Femur (tissue), 1 donor: ENCODE data around the gene ZBTB7C.

ENCODE experiments used
- DNase-seq: peaks from one replicate; pipeline ENCODE4 v3.0.0-alpha.2; 2017

Gene ZBTB7C

GRCh38 chr18:48385596-48385995 lies 23.6 kb downstream of the ZBTB7C start:
- DNase-seq = peak; percentile 67

DNA sequence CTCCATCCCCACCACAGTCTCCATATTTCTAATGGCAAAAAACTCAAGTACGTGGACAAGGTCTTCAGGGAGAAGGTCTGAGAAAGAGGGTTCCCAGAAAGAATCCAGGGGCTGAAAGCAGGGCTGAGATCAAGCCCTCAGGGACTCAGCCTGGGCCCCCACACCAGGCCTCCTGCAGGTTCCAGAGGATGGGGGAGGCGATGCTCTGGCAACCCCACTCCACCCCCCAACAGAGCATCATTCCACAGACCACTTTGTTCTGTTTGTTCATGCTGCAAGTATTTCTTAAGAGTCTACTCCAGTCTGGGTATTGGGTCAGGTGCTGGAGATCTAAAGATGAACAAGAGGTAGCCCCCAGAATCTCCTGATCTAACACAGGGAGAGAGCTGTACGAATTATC lies 32.2 kb downstream of the ZBTB7C start:
- no peak for DNase-seq

GRCh38 chr18:48376406-48376805 lies 32.8 kb downstream of the ZBTB7C start:
- DNase-seq = no peak

- DNase-seq = no peak
Measured at GRCh38 chr18:48375150-48375800, 33.9 kb downstream of the ZBTB7C start.

- no peak for DNase-seq
Measured at GRCh38 chr18:48374423-48375149, 34.6 kb downstream of the ZBTB7C start.

- DNase-seq = no peak
Measured at GRCh38 chr18:48371854-48372602, 37.2 kb downstream of the ZBTB7C start.

- DNase-seq = no peak
Measured at GRCh38 chr18:48367557-48367956, 41.6 kb downstream of the ZBTB7C start.

- no peak for DNase-seq
Measured at GRCh38 chr18:48365965-48366364, 43.2 kb downstream of the ZBTB7C start.

DNA sequence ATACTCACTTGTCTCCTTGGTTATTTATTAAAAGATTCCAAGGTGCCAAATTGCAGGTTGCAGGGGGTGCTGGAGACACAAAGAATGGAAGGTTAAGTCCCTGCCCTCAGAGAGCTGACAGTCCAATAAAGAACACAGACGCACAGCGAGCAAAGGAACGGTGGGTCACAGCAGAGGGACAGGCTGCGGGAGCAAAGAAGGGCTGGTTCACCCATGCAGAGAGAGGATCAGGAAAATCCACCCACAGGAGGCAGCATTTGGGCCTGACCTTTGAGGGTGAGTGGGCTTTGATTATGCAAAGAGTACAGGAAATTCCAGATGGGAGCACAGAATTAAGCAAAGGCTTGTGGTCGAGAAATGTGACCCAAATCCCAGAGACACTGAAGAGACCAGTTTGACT lies 45.0 kb downstream of the ZBTB7C start:
- no peak for DNase-seq

DNA sequence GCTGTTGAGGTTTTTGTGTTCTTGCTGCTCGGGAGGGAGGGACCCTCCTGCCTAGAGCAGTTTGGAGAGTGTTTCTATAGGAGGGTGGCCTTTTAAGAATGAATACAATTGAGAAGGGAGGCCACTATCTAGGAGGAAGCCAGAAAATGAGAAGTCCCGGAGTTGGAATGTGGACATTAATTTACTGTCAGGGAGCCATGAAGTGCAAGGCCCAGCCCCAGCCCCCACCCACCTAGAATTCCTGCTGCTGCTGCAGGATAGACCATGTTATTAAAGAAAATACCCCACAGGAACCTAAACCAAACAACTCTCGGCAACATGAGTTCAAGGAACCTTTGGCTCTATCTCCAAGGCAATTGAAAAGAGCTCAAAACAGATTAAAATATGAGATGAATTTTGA lies 46.0 kb downstream of the ZBTB7C start:
- no peak for DNase-seq

DNA sequence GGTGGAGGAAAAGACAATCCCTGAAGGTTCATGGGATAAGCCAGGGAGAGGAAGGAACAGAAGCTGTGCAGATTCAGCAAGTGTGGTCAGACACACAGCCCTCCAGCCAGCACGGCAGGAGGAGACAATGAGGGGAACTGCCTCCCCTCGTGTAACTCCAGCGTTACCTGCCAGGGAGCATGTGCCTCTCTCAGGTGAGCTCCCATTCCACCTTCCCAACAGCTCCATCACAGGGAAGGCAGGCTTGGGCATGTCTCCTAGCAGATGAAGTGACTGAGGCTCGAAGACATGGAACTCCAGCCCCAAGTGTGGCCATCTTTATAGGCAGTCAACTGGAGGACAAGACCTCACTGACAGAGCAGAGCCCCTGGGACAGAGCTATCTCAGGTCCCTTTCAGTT lies 47.4 kb downstream of the ZBTB7C start:
- no peak for DNase-seq

- no peak for DNase-seq
Measured at GRCh38 chr18:48360376-48361021, 48.7 kb downstream of the ZBTB7C start.

DNA sequence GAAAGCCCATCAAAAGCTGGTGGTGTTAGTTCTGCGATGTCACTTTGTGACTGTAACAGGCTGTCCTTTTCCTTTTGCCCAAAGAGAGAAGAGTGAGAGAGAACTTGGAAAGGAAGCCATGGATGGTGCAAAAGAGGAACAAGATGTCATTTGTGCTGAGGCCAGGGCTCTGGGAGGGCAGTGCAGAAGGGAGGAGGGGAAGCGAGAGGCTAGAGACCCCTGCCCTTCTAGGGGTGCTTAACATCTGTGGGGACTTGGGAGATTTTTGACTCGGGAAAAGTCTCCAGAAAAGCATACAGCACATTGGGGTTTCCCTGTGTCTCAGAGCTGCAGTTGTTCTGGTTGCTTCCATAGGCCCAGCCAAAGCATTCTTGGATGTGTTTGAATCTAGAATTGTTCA lies 49.6 kb downstream of the ZBTB7C start:
- no peak for DNase-seq

DNA sequence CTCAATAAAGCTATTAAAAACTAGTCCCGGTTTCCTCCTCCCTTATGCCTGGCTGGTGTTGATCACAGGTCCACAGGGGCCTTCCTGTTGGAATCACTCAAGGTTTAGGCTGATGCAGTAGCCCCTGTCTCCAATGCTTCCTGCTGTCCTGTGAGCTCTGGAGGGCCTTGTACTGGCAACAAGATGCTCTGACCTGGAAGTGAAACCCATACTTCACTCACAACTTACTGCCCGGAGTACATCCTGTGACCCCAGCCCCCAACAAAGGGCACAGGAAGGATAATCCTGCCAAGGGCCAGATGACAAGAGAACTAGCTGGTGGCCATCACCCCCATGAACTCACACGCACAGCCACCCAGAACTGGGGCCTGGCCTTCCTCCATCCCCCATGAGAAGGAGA lies 50.3 kb downstream of the ZBTB7C start:
- no peak for DNase-seq

GRCh38 chr18:48356909-48357631 lies 52.1 kb downstream of the ZBTB7C start:
- DNase-seq = no peak

GRCh38 chr18:48356151-48356745 lies 52.9 kb downstream of the ZBTB7C start:
- DNase-seq = no peak

DNA sequence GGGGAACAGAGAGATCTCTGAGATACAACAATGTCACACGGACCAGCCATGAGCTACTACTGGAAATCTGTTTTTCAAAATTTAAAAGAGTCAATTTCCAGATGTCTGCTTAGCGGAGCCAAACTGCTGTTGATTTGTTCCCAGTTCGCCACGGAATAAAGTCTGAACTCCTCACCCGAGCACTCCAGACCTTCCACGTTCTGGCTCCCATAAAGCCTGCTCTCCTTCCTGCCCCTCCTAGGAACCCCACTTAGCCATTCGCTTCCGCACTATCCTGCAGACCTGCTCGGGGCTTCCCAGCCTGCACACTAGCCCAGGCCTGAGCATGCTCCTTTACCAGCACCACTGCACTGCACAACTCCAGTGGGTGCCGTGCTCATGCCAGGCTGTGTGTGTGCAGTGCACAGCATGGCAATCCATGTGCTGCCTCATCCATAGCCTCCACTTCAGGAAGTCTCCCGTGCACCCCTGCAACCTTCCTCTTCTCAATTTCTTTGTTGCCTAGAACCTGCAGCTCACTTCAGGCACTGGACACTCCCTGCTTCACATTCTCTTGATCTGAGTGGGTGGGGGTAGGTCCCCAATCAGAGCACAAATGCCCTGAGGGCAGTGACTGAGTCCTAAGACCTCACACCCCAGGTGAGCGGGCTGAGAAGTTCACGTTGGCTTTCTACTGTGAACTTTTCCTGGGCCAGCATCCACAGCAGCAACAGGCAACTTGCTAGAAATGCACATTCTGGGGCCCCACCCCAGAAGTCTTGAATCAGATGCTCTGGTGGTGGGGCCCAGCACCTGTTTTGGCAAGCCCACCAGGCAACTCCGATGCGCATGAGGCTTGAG lies 53.7 kb downstream of the ZBTB7C start:
- DNase-seq = peak; percentile 64

DNA sequence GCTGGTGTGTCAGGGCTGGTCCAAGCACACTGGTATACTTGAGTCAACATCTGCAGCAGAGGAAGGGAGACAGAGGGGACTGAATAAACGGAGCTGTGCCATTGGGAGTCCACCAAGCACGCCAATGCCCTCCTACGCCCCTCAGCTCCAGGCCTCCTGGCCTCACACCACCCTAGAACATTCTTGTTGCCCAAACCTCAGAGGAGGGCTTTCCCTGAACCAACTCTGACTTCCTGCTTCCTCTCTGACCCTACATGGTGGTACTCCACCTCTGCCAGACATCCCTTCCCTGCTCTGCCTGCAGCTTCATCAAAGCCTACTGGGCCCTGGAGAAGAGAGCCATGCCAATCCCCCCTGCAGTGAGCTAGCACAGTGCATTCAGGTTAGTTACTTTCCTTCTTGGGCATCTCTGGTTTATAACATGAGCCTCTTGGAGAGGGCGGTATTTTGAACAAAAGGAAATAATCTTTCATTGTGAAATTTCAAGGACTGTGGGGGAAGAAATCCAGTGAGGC lies 54.4 kb downstream of the ZBTB7C start:
- DNase-seq = no peak

GRCh38 chr18:48352051-48352755 lies 57.0 kb downstream of the ZBTB7C start:
- DNase-seq = no peak
